NCI-H774 (cell line): Measurements from ENCODE around the gene GPR4.

ENCODE experiments used
- DNase-seq: peaks from one replicate; lab custom pipeline; 2025; lab: John Stamatoyannopoulos, UW

The GPR4 gene

GRCh38 chr19:45547965-45548609 is 53.9 kb downstream of the GPR4 start:
- DNase-seq, result no peak

GRCh38 chr19:45547211-45547770 is 54.7 kb downstream of the GPR4 start:
- DNase-seq, result no peak

- DNase-seq, result no peak
Measured at GRCh38 chr19:45542234-45542668, 59.8 kb downstream of the GPR4 start.
